RWPE1 (cell line): Measurements from ENCODE around the gene TMEM198.

Experiments used
- CTCF ChIA-PET: fragments of 350-600 bp; sonication (Branson Sonifier 250); formaldehyde crosslinking; extraction: SDS; loops from one replicate; lab custom pipeline; 2021; lab: Yijun Ruan, JAX
- POLR2A ChIA-PET: fragments of 400-600 bp; formaldehyde crosslinking; extraction: SDS; loops from one replicate; lab custom pipeline; 2020; ENCODE audit warnings: antibody characterized with exemption; ENCODE audit not compliant: low non-redundant PET; lab: Yijun Ruan, JAX
- DNase-seq: peaks from one replicate; pipeline ENCODE4 v3.0.0; 2012; ENCODE audit warnings: low spot score
- H3K27ac ChIP-seq: fragments of 450-650 bp; 2 replicates; pipeline ENCODE4 v1.5.1; 2017
- CTCF ChIP-seq: fragments of 450-650 bp; conservative IDR thresholded peaks from 2 replicates; pipeline ENCODE4 v1.5.1; 2017; ENCODE audit warnings: low read depth, mild to moderate bottlenecking

Gene TMEM198

GRCh38 chr2:219565130-219566080 is 21.6 kb downstream of the TMEM198 start:
- no peak for DNase-seq
- H3K27ac ChIP-seq, result no peak overlapping the region
- TF ChIP-seq CTCF, result no peak
- ChIA-PET CTCF (no interaction called here), POLR2A (no interaction called here)

GRCh38 chr2:219566640-219567039 is 22.8 kb downstream of the TMEM198 start:
- H3K27ac ChIP-seq, result no peak overlapping the region
- no peak for TF ChIP-seq CTCF
- CTCF ChIA-PET, result no interaction called here
- no peak for DNase-seq
- POLR2A ChIA-PET, result no interaction called here

GRCh38 chr2:219567131-219567530 is 23.3 kb downstream of the TMEM198 start:
- CTCF ChIA-PET, result no interaction called here
- POLR2A ChIA-PET, result no interaction called here
- TF ChIP-seq CTCF, result no peak

GRCh38 chr2:219567791-219568361 is 24.0 kb downstream of the TMEM198 start:
- no peak overlapping the region for H3K27ac ChIP-seq
- ChIA-PET CTCF (interaction anchor here (0.6 kb wide), 1 partner anchor 76 kb away, joined by 3 read pairs; no protein-coding TSS in a partner anchor), POLR2A (no interaction called here)
- TF ChIP-seq CTCF, result no peak
- no peak for DNase-seq

More at GRCh38 chr2:219567131-219567530, 23.3 kb downstream of the TMEM198 start:
- no peak for DNase-seq
- H3K27ac ChIP-seq, result no peak overlapping the region

- ChIA-PET CTCF (interaction anchor here (4.0 kb wide), 1 partner anchor 8 kb away, joined by 21 read pairs; no protein-coding TSS in a partner anchor), POLR2A (no interaction called here)
- TF ChIP-seq CTCF, result no peak
- no peak overlapping the region for H3K27ac ChIP-seq
- no peak for DNase-seq
Observed at GRCh38 chr2:219569041-219569440, 25.2 kb downstream of the TMEM198 start.

- peak overlapping the region; percentile 77; the same call in 1 of the 2 replicates for H3K27ac ChIP-seq
- ChIA-PET POLR2A (no interaction called here), CTCF (interaction anchor here (4.0 kb wide), 1 partner anchor 9 kb away, joined by 21 read pairs; no protein-coding TSS in a partner anchor)
- TF ChIP-seq CTCF, result no peak
- DNase-seq, result no peak
Observed at GRCh38 chr2:219569635-219570034, 25.8 kb downstream of the TMEM198 start.
